OCI-LY7 (cell line): ENCODE results near the gene NDUFAF4.

Experiments used
- CTCF ChIP-seq: fragments of 200-600 bp; sonication (generic); conservative IDR thresholded peaks from 2 replicates; pipeline ENCODE4 v1.5.1; 2014; ENCODE audit warnings: mild to moderate bottlenecking, antibody characterized with exemption, low read length, moderate library complexity, mixed read lengths
- EZH2phosphoT487 ChIP-seq: fragments of 200-600 bp; sonication (generic); IDR thresholded peaks from 2 replicates; pipeline ENCODE4 v1.6.1; 2018; ENCODE audit warnings: low read depth, borderline replicate concordance, mild to moderate bottlenecking, mixed run types, antibody characterized with exemption, low read length, moderate library complexity, mixed read lengths

- no peak for TF ChIP-seq CTCF
- TF ChIP-seq EZH2phosphoT487, result no peak
Measured at GRCh38 chr6:96899451-96899998, 1.8 kb upstream of the NDUFAF4 start.
